ENCODE data around the gene HCFC1R1. TPM values are rescaled to one million over a fixed set of nuclear protein-coding genes. Genes with fewer than 3 reads are reported as not detected.

Gene HCFC1R1
- total RNA-seq, 2 donors from 2014 or later = 40.9 to 47.3 TPM

DNA sequence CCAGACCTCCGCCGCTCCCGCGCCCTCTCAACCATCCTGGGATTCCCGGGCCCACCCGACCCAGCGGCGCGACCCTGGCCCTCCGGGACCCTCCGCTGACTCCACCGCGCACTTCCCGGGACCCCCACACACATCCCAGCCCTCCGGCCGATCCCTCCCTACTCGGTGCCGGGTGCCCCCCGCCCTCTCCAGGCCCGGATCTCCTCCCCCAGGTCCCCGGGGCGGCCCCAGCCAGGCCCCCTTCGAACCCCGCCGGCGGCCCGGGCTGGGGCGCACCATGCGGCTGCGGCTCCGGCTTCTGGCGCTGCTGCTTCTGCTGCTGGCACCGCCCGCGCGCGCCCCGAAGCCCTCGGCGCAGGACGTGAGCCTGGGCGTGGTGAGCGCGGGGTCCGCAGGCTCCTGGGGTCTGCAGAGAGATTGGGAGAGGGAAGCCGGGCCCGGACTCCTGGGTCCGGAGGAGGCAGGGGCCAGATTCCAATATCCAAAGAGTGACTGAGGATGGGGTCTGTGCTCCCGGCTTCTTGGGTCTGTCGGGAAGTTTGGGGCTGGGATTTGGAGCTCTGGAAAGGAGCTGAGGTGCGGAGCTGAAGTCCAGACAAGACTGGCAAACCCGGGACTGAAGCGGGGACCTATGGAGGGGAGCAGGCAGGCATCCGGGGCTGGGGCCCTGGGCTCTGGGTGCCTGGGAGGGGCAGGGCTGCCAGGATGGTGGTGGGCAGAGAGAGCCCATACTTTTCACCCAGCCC is 23.1 kb upstream of the HCFC1R1 start:
- Mint-ChIP-seq H3K36me3 (no peaks in the 10 kb centered on the region), H3K27ac (peak overlapping the region in 1 of 2 donors; percentile 50), H3K9me3 (no peaks in the 10 kb centered on the region)
- DNase-seq (ENCODE audit: low spot score in 2 of 2) = no peak
- ATAC-seq = peak in 1 of 2 donors; percentile 12

GRCh38 chr16:3045758-3046640 is 22.3 kb upstream of the HCFC1R1 start, which contains the start of gene MMP25:
Gene MMP25, plus strand, starts transcription at chr16:3046561. Its CDS starts 357 bp downstream, at chr16:3046918.
- Mint-ChIP-seq H3K27ac (peak within 1 kb of the TSS in 1 of 2 donors; percentile 50), H3K36me3 (no peaks in the 10 kb centered on the region), H3K9me3 (no peaks in the 10 kb centered on the region)
- ATAC-seq (peak; percentile 30 to 53), DNase-seq (ENCODE audit: low spot score in 2 of 2) (no peak)

GRCh38 chr16:3044708-3045107 is 21.0 kb upstream of the HCFC1R1 start:
- ATAC-seq (no peak), DNase-seq (ENCODE audit: low spot score in 2 of 2) (no peak)
- no peaks in the 10 kb centered on the region for H3K36me3 Mint-ChIP-seq
- no peaks in the 10 kb centered on the region for H3K9me3 Mint-ChIP-seq
- H3K27ac Mint-ChIP-seq = no peak overlapping the region

GRCh38 chr16:3042376-3042775 is 18.6 kb upstream of the HCFC1R1 start:
- no peak for ATAC-seq
- H3K27ac Mint-ChIP-seq = no peak overlapping the region

DNA sequence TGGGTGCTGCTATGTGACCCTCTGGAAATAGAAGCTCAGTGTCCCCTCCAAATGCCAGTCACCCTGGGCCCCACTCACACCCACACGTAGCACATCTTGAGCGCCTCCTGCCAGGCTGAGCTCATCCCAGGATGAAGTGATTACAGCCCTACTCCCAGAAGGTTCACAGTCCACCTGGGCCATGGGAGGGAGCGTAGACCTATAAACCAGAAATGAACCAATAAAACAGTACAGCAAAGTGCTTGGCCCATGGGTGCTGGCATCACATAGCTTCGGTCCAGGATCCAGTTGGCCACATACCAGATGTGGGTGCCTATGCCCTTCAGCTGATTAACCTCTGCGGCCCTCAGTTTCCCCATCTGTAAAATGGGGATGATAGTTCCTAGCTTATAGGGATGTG is 15.2 kb upstream of the HCFC1R1 start:
- no peak for DNase-seq (ENCODE audit: low spot score in 2 of 2)
- Mint-ChIP-seq H3K36me3 (no peaks in the 10 kb centered on the region), H3K27ac (no peak overlapping the region), H3K9me3 (no peaks in the 10 kb centered on the region)
- no peak for ATAC-seq

More at GRCh38 chr16:3042376-3042775, 18.6 kb upstream of the HCFC1R1 start:
- Mint-ChIP-seq H3K36me3 (no peaks in the 10 kb centered on the region), H3K9me3 (no peaks in the 10 kb centered on the region)
- no peak for DNase-seq (ENCODE audit: low spot score in 2 of 2)

GRCh38 chr16:3038256-3038655 is 14.5 kb upstream of the HCFC1R1 start:
- Mint-ChIP-seq H3K9me3 (no peaks in the 10 kb centered on the region), H3K36me3 (no peaks in the 10 kb centered on the region), H3K27ac (no peak overlapping the region)
- ATAC-seq (no peak), DNase-seq (ENCODE audit: low spot score in 2 of 2) (no peak)

DNA sequence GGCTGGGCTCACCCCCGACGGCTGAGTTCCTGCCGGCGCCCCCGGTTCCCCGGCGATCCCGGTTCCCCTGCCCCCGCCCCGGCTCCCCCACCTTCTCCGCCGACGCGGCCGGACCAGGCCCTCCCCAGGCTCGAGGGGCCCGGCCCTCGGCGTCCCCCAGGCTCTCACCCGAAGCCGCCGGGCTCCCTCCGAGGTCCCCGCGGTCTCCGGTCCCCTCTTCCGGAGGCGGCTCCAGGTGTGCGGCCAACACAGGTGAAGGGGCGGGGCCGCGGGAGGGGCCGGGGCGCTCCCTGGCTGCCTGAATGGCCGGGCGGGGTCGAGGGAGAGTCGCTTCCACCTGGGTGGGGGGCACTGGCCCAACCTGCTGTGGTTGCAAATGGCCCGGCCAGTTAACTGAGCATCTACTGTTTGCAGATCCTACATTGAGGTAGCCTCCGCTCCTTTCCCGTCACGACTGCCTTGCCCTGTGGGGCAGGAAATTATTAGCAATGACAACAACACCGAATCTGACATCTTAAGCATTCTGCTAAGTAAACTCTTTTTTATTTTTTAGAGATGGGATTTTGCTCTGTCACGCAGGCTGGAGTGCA is 13.1 kb upstream of the HCFC1R1 start, which contains the start of gene BICDL2:
BICDL2 (minus strand) TSS at position 219 of the 590 bp plus-strand sequence. CDS start 1,448 bp downstream, outside the sequence.
- no peaks in the 10 kb centered on the region for H3K9me3 Mint-ChIP-seq
- ATAC-seq (no peak), DNase-seq (ENCODE audit: low spot score in 2 of 2) (no peak)
- no peaks in the 10 kb centered on the region for H3K36me3 Mint-ChIP-seq
- H3K27ac Mint-ChIP-seq = no peak within 1 kb of the TSS

DNA sequence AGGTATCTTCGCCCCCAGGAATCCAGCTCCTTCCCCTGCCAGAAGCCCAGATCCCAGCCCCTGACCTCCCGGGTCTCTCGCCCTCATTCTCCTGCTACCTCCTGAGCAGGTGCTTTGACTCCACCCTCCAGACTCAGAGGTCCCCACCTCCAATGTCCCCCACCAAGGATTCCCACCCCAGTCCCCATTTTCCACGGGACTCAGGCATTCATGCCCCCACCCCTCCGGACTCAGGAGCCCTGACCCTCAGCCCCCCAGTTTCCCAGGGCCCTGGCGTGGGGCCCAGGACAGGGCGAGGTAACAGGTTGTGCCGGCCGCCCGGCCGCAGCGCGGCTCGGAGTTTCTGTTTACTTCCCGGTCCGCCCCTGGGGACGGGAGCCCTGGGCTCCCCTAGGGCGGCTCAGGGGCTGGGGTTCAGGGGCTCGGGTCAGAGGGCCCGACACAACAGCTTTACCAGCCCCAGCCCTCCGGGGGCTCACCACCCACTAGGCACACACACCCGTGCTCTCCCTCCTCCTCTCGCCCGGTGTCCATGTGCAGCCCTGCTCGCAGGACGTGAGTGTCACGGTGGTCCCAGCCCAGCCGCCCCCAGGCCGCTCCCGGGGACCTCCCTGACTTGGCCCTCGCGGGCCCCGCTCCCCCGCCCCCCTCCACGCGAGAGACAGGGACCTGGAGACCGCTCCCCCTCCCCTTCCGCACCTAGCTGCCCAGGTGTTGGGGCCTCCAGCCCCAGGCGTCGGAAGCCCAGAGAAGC is 12.4 kb upstream of the HCFC1R1 start:
- DNase-seq (ENCODE audit: low spot score in 2 of 2) (no peak), ATAC-seq (no peak)
- Mint-ChIP-seq H3K9me3 (no peaks in the 10 kb centered on the region), H3K36me3 (no peaks in the 10 kb centered on the region), H3K27ac (no peak overlapping the region)

DNA sequence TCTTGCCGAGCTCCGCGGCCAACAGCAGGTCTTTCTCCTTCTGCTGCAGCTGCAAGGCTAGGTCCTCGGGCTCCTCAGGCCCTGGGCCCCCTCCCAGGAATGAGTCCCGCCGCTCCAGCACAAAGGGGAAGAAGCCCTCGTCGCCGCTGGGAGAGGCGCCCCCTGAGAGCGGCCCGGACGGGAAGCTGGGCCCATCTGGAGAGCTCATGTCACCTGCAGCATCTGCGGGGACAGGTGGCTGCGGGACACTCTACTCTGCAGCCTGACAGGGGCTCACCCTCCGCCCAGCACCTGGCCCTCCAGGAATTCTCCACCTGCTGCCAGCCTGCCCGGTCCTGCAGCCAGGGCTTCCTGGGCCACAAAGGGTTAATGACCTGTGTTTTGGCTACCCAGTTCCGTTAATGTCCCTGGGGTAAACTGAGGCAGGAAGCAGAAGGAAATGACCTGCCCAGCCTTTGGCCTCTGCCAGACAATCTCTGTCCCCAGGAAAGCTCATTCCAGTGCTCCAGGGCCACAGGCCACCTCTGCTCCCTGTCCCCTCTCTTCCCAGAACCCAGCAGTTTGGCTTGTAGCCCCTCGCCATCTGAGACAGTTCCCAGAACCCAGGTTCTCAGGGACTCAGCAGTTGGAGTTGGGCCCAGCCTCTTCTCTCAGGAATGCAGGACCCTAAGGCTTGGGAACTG is 11.7 kb upstream of the HCFC1R1 start:
- no peak overlapping the region for H3K27ac Mint-ChIP-seq
- no peak for DNase-seq (ENCODE audit: low spot score in 2 of 2)
- H3K36me3 Mint-ChIP-seq = no peaks in the 10 kb centered on the region
- no peak for ATAC-seq
- no peaks in the 10 kb centered on the region for H3K9me3 Mint-ChIP-seq

- H3K36me3 Mint-ChIP-seq = peaks cover 0 to 16% of the 10 kb centered on the region in 2 donors
- no peak for ATAC-seq
Measured at GRCh38 chr16:3032624-3033023, 8.9 kb upstream of the HCFC1R1 start.

DNA sequence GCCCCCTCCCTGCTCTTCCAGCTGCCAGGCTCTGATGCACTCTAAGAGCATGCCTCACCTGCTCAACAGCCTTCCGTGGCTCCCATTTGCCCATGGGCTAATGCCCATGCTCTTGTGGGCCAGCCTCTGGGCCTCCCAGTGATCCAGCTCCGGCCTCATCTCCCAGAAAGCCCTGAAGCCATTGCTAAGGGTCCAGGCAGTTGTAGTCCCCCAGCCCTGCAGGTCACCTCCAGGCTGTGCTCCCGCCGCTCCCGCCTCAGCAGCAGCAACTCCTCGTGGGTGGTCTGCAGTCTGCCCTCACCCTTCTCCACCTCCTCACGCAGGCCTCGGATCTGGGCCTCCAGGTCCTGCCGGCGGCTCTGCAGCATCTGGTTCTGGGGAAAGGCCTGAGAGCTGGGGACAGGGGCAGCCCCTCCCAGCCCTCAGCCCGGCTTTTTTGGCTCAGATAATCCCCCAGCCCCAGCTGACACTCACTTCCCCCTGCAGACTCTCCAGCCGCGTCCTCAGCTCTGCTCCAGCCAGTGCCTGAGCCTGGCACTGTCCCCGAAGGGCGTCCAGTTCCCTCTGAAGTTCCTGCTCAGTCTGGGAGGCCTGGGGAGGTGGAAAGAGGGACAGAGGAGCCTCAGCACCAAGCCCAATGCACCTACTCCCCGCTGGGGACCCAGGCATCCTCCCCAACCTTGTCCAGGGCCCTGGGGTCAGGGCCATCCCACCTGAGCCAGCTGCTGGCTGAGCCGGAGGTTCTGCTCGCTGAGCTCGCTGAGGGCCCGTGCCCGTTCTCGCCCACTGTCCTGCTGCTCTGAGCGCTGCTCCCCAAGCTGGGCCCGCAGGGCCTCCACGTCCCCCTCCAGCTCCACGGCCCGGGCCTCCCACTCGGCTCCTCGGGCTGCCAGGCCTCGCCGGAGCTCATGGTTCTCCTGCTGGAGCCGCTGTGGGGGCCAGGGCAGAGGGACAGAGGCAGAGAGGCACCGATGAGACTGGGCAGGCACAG is 6.8 kb upstream of the HCFC1R1 start:
- ATAC-seq (no peak), DNase-seq (ENCODE audit: low spot score in 2 of 2) (no peak)
- H3K27ac Mint-ChIP-seq = peak overlapping the region in 1 of 2 donors; percentile 55
- H3K36me3 Mint-ChIP-seq = peaks cover 0 to 24% of the 10 kb centered on the region in 2 donors
- H3K9me3 Mint-ChIP-seq = no peaks in the 10 kb centered on the region

More at GRCh38 chr16:3032624-3033023, 8.9 kb upstream of the HCFC1R1 start:
- DNase-seq (ENCODE audit: low spot score in 2 of 2) = no peak
- no peak overlapping the region for H3K27ac Mint-ChIP-seq
- H3K9me3 Mint-ChIP-seq = no peaks in the 10 kb centered on the region

GRCh38 chr16:3029491-3030221 is 5.9 kb upstream of the HCFC1R1 start:
- Mint-ChIP-seq H3K9me3 (no peaks in the 10 kb centered on the region), H3K27ac (peak overlapping the region in 1 of 2 donors; percentile 55), H3K36me3 (peaks cover 0 to 24% of the 10 kb centered on the region in 2 donors)
- ATAC-seq (peak; percentile 43 to 65), DNase-seq (ENCODE audit: low spot score in 2 of 2) (peak in 1 of 2 donors; percentile 70)

GRCh38 chr16:3028716-3029319 is 5.1 kb upstream of the HCFC1R1 start:
- Mint-ChIP-seq H3K27ac (no peak overlapping the region), H3K9me3 (no peaks in the 10 kb centered on the region), H3K36me3 (peaks cover 5 to 29% of the 10 kb centered on the region in 2 donors)
- DNase-seq (ENCODE audit: low spot score in 2 of 2) (no peak), ATAC-seq (no peak)

Data from activated naive CD4-positive, alpha-beta T cell treated with anti-CD3 and anti-CD28 coated beads, Interleukin-2, amount 50 U/mL, for 72 hours (primary cell).